ENCODE results near the gene GHR.

- TF ChIP-seq, protein P1, sequence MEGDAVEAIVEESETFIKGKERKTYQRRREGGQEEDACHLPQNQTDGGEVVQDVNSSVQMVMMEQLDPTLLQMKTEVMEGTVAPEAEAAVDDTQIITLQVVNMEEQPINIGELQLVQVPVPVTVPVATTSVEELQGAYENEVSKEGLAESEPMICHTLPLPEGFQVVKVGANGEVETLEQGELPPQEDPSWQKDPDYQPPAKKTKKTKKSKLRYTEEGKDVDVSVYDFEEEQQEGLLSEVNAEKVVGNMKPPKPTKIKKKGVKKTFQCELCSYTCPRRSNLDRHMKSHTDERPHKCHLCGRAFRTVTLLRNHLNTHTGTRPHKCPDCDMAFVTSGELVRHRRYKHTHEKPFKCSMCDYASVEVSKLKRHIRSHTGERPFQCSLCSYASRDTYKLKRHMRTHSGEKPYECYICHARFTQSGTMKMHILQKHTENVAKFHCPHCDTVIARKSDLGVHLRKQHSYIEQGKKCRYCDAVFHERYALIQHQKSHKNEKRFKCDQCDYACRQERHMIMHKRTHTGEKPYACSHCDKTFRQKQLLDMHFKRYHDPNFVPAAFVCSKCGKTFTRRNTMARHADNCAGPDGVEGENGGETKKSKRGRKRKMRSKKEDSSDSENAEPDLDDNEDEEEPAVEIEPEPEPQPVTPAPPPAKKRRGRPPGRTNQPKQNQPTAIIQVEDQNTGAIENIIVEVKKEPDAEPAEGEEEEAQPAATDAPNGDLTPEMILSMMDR (IDR thresholded peaks at IDR 0.05), result no peak
- TF ChIP-seq POLR2A (IDR thresholded peaks at IDR 0.05), result no peak
Observed at GRCh38 chr5:42520957-42521356, 97.7 kb downstream of the GHR start.
